ENCODE data around the gene RPL7A. TPM values are rescaled to one million over a fixed set of nuclear protein-coding genes. Genes with fewer than 3 reads are reported as not detected.
"Not testable (repeated sequence)": the region's sequence is repeated elsewhere in the genome, so short reads cannot be mapped to it uniquely, and the experiment has no call there.

RPL7A gene
- total RNA-seq, 6 experiments from 2014 or later = 2,011 to 2,156 (median 2,046) TPM

GRCh38 chr9:133389025-133389557 lies 41.1 kb downstream of the RPL7A start:
- Mint-ChIP-seq H3K27me3 (ENCODE audit: insufficient read depth) (peaks cover 13% of the 10 kb centered on the region), H3K4me1 (ENCODE audit: low read depth) (0 out of 2 replicates have a peak, but pooled peaks cover 7% of the 10 kb centered on the region), H3K36me3 (ENCODE audit: low read depth) (no peaks in the 10 kb centered on the region), H3K4me3 (no peak overlapping the region), H3K9me3 (no peaks in the 10 kb centered on the region), H3K27ac (no peak overlapping the region)
- DNase-seq = no peak
- TF ChIP-seq CTCF (IDR thresholded peaks at IDR 0.05) = no peak

- Mint-ChIP-seq H3K4me3 (no peak overlapping the region), H3K4me1 (ENCODE audit: low read depth) (0 out of 2 replicates have a peak, but pooled peaks cover 7% of the 10 kb centered on the region), H3K27ac (no peak overlapping the region), H3K36me3 (ENCODE audit: low read depth) (no peaks in the 10 kb centered on the region), H3K9me3 (no peaks in the 10 kb centered on the region), H3K27me3 (ENCODE audit: insufficient read depth) (peaks cover 14% of the 10 kb centered on the region)
- no peak for DNase-seq
- TF ChIP-seq CTCF (IDR thresholded peaks at IDR 0.05) = no peak
Measured at GRCh38 chr9:133389562-133389961, 41.5 kb downstream of the RPL7A start.

- DNase-seq = no peak
- TF ChIP-seq CTCF (IDR thresholded peaks at IDR 0.05) = no peak
- no peaks in the 10 kb centered on the region for H3K36me3 Mint-ChIP-seq (ENCODE audit: low read depth)
- H3K4me1 Mint-ChIP-seq (ENCODE audit: low read depth) = 0 out of 2 replicates have a peak, but pooled peaks cover 7% of the 10 kb centered on the region
- H3K9me3 Mint-ChIP-seq = no peaks in the 10 kb centered on the region
- H3K27ac Mint-ChIP-seq = no peak overlapping the region
- no peak overlapping the region for H3K4me3 Mint-ChIP-seq
- H3K27me3 Mint-ChIP-seq (ENCODE audit: insufficient read depth) = peaks cover 17% of the 10 kb centered on the region
Measured at GRCh38 chr9:133390713-133391112, 42.7 kb downstream of the RPL7A start.

- peaks cover 20% of the 10 kb centered on the region for H3K27me3 Mint-ChIP-seq (ENCODE audit: insufficient read depth)
- H3K9me3 Mint-ChIP-seq; H3K4me1 Mint-ChIP-seq (ENCODE audit: low read depth); H3K36me3 Mint-ChIP-seq (ENCODE audit: low read depth); DNase-seq; H3K27ac Mint-ChIP-seq; H3K4me3 Mint-ChIP-seq: not testable (repeated sequence)
Measured at GRCh38 chr9:133391449-133391848, 43.4 kb downstream of the RPL7A start.

GRCh38 chr9:133392308-133392707 lies 44.3 kb downstream of the RPL7A start:
- H3K4me3 Mint-ChIP-seq; H3K27ac Mint-ChIP-seq; DNase-seq; H3K36me3 Mint-ChIP-seq (ENCODE audit: low read depth); H3K9me3 Mint-ChIP-seq; H3K4me1 Mint-ChIP-seq (ENCODE audit: low read depth): not testable (repeated sequence)
- peaks cover 27% of the 10 kb centered on the region for H3K27me3 Mint-ChIP-seq (ENCODE audit: insufficient read depth)

- no peaks in the 10 kb centered on the region for H3K4me1 Mint-ChIP-seq (ENCODE audit: low read depth)
- peaks cover 34% of the 10 kb centered on the region for H3K27me3 Mint-ChIP-seq (ENCODE audit: insufficient read depth)
- no peak overlapping the region for H3K27ac Mint-ChIP-seq
- no peak for DNase-seq
- no peak for TF ChIP-seq CTCF (IDR thresholded peaks at IDR 0.05)
- no peaks in the 10 kb centered on the region for H3K36me3 Mint-ChIP-seq (ENCODE audit: low read depth)
- no peaks in the 10 kb centered on the region for H3K9me3 Mint-ChIP-seq
- H3K4me3 Mint-ChIP-seq = no peak overlapping the region
Measured at GRCh38 chr9:133393399-133393798, 45.4 kb downstream of the RPL7A start.

Data from HFFc6 (cell line).